Measurements from ENCODE around the gene HDAC9. TPM values are rescaled to one million over a fixed set of nuclear protein-coding genes. Genes with fewer than 3 reads are reported as not detected.

The HDAC9 gene
- polyA plus RNA-seq, 3 donors = 41.7 to 51.2 (median 44.2) TPM

DNA sequence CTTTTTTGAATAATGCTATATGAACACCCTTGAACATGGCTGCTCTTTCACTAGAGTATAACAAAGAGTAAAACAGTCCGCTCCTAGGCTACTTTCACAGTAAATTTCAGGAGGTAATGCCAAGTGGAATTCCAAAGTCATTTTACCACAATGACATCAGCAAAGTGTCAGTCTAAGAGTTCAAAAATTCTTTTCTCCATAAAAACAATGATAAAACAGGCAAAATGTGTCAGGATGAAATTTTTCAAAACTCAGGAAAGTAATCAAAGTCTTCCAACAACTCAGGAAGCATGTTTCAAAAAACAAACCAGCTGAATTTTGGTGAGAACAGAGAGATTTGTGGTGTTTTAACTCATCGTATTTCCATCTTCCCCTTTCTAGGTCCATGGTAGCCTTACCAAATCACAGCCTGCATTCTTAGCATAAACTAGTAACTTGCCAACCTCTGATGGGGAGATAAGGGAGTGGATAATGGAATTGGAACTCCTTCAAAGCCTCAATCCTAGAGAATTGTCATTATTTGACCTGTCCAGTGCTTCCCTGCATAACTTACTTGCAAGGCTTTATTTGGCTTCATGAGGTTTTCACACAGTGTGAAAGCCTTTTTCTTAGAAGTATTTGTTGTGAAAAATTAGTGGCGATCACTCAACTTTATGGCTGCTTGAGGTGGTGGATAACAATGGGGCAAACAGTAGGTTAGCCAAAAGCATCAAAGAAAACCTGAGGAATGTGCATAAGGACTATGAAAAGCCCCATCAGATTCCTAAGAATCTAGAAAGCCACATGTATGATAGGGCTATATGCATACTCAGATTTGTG, 302.7 kb downstream of the HDAC9 start:
- WGBS (ENCODE audit: insufficient coverage) = no CpG with 5 or more reads among the region's 3 CpGs

DNA sequence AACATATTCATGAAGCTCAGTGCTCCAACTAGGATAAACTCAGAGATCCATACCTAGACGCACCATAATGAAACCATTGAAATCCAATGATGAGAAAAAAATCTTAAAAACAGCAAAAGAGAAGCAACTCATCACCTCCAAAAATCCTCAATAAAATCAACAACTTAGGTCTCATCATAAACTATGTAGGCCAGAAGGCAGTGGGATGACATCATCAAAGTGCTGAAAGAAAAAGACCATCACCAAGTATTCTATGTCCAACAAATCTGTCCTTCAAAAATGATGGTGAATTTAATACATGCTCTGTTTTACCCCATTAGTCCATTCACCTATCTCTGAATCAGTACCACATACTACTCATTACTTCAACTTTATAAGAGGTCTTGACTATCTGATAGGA, 304.4 kb downstream of the HDAC9 start:
- Histone ChIP-seq H3K4me3 (replicated peaks in 1 of 3; ENCODE audit: low read depth in 2 of 3, low read length in 3 of 3) (no peak overlapping the region), H3K36me3 (replicated peaks in 1 of 2; ENCODE audit: control insufficient read depth in 1 of 2, insufficient read depth in 2 of 2, low read length in 2 of 2) (no peaks in the 10 kb centered on the region), H3K9ac (ENCODE audit: insufficient read depth, low read length, poor library complexity, severe bottlenecking) (no peak overlapping the region), H4K20me1 (ENCODE audit: insufficient read depth, low read length) (no peaks in the 10 kb centered on the region), H3K4me1 (ENCODE audit: control insufficient read depth in 1 of 2, insufficient read depth in 2 of 2, low read length in 2 of 2) (no peaks in the 10 kb centered on the region), H3K27me3 (ENCODE audit: control insufficient read depth in 2 of 2, insufficient read depth in 2 of 2, low read length in 2 of 2) (no peaks in the 10 kb centered on the region), H2AFZ (ENCODE audit: insufficient read depth, low read depth, low read length, poor library complexity, severe bottlenecking) (no peak overlapping the region), H3K27ac (ENCODE audit: low read depth in 1 of 2, low read length in 2 of 2) (no peak overlapping the region), H3K4me2 (replicated peaks; ENCODE audit: extremely low read depth, low read length, poor library complexity, severe bottlenecking) (no peak overlapping the region), H3K79me2 (ENCODE audit: insufficient read depth, low read length) (no peaks in the 10 kb centered on the region), H3K9me3 (replicated peaks in 1 of 2; ENCODE audit: control insufficient read depth in 1 of 2, insufficient read depth in 1 of 2, low read length in 2 of 2) (peaks cover 0 to 3% of the 10 kb centered on the region in 2 donors)
- no peak for DNase-seq
- Mint-ChIP-seq H3K4me1 (no peaks in the 10 kb centered on the region), H3K27me3 (ENCODE audit: low read depth in 3 of 3) (no peaks in the 10 kb centered on the region), H3K36me3 (no peaks in the 10 kb centered on the region), H3K4me3 (no peak overlapping the region), H3K9me3 (peaks cover 0 to under 1% (median 0%) of the 10 kb centered on the region in 7 donors), H3K27ac (no peak overlapping the region)
- intact Hi-C loops (cut with micrococcal nuclease) = no loop called here
- TF ChIP-seq, protein P1, sequence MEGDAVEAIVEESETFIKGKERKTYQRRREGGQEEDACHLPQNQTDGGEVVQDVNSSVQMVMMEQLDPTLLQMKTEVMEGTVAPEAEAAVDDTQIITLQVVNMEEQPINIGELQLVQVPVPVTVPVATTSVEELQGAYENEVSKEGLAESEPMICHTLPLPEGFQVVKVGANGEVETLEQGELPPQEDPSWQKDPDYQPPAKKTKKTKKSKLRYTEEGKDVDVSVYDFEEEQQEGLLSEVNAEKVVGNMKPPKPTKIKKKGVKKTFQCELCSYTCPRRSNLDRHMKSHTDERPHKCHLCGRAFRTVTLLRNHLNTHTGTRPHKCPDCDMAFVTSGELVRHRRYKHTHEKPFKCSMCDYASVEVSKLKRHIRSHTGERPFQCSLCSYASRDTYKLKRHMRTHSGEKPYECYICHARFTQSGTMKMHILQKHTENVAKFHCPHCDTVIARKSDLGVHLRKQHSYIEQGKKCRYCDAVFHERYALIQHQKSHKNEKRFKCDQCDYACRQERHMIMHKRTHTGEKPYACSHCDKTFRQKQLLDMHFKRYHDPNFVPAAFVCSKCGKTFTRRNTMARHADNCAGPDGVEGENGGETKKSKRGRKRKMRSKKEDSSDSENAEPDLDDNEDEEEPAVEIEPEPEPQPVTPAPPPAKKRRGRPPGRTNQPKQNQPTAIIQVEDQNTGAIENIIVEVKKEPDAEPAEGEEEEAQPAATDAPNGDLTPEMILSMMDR (IDR thresholded peaks at IDR 0.05) = no peak
- 100% methylated on average over 1 of the region's 1 CpG for WGBS (ENCODE audit: insufficient coverage)

More for the DNA sequence above, 302.7 kb downstream of the HDAC9 start:
- Histone ChIP-seq H2AFZ (ENCODE audit: insufficient read depth, low read depth, low read length, poor library complexity, severe bottlenecking) (no peak overlapping the region), H3K9ac (ENCODE audit: insufficient read depth, low read length, poor library complexity, severe bottlenecking) (no peak overlapping the region), H4K20me1 (ENCODE audit: insufficient read depth, low read length) (no peaks in the 10 kb centered on the region), H3K4me2 (replicated peaks; ENCODE audit: extremely low read depth, low read length, poor library complexity, severe bottlenecking) (no peak overlapping the region), H3K4me1 (ENCODE audit: control insufficient read depth in 1 of 2, insufficient read depth in 2 of 2, low read length in 2 of 2) (no peaks in the 10 kb centered on the region), H3K79me2 (ENCODE audit: insufficient read depth, low read length) (no peaks in the 10 kb centered on the region), H3K36me3 (replicated peaks in 1 of 2; ENCODE audit: control insufficient read depth in 1 of 2, insufficient read depth in 2 of 2, low read length in 2 of 2) (no peaks in the 10 kb centered on the region), H3K4me3 (replicated peaks in 1 of 3; ENCODE audit: low read depth in 2 of 3, low read length in 3 of 3) (no peak overlapping the region), H3K9me3 (replicated peaks in 1 of 2; ENCODE audit: control insufficient read depth in 1 of 2, insufficient read depth in 1 of 2, low read length in 2 of 2) (no peaks in the 10 kb centered on the region), H3K27me3 (ENCODE audit: control insufficient read depth in 2 of 2, insufficient read depth in 2 of 2, low read length in 2 of 2) (no peaks in the 10 kb centered on the region), H3K27ac (ENCODE audit: low read depth in 1 of 2, low read length in 2 of 2) (no peak overlapping the region)
- Mint-ChIP-seq H3K27ac (no peak overlapping the region), H3K4me3 (no peak overlapping the region), H3K36me3 (no peaks in the 10 kb centered on the region), H3K4me1 (no peaks in the 10 kb centered on the region), H3K27me3 (ENCODE audit: low read depth in 3 of 3) (peaks cover 0 to 1% (median 0%) of the 10 kb centered on the region in 3 donors), H3K9me3 (peaks cover 0 to 2% (median 0%) of the 10 kb centered on the region in 7 donors)
- intact Hi-C loops (cut with micrococcal nuclease) = no loop called here
- DNase-seq = no peak
- TF ChIP-seq, protein P1 (IDR thresholded peaks at IDR 0.05) = no peak
